HEK293T (cell line): ENCODE measurements around the gene PSTK.

ENCODE experiments used
- BHLHE40 ChIP-seq: fragments of 450-650 bp; IDR thresholded peaks from 2 replicates; pipeline ENCODE4 v1.6.1; 2016; ENCODE audit warnings: mild to moderate bottlenecking, moderate library complexity, borderline replicate concordance
- ELF4 ChIP-seq: fragments of 450-650 bp; IDR thresholded peaks from 2 replicates; pipeline ENCODE4 v1.6.1; 2017; ENCODE audit warnings: antibody characterized with exemption
- FOXK2 ChIP-seq: fragments of 450-650 bp; IDR thresholded peaks from 2 replicates; pipeline ENCODE4 v1.6.1; 2016; ENCODE audit warnings: mild to moderate bottlenecking
- FOXM1 ChIP-seq: fragments of 450-650 bp; IDR thresholded peaks from 2 replicates; pipeline ENCODE4 v1.6.1; 2017; ENCODE audit warnings: mild to moderate bottlenecking, borderline replicate concordance
- HDGF ChIP-seq: fragments of 450-650 bp; IDR thresholded peaks from 2 replicates; pipeline ENCODE4 v1.6.1; 2017; ENCODE audit warnings: antibody characterized with exemption, borderline replicate concordance
- L3MBTL2 ChIP-seq: fragments of 450-650 bp; conservative IDR thresholded peaks from 2 replicates; pipeline ENCODE4 v1.6.1; 2016; ENCODE audit warnings: mild to moderate bottlenecking
- SP1 ChIP-seq: fragments of 450-650 bp; IDR thresholded peaks from 2 replicates; pipeline ENCODE4 v1.6.1; 2017
- ZNF384 ChIP-seq: fragments of 450-650 bp; IDR thresholded peaks from 2 replicates; pipeline ENCODE4 v1.6.1; 2016

DNA sequence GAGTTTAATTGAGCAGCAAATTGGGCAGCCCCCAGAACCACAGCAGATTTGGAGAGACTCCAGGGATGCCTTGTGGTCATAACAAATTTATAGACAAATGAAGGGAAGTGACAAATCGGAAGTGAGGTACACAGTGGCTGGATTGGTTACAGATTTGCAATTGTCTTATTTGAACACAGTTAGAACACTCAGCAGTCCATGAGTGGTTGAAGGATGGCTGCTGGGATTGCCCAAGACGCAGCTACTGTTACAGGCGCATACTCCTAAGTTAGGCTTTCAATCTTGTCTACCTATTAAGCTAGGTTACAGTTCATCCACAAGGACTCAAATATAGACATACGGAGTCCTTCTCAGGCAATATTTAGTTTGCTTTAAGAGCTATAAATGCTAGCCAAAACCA, 36.0 kb downstream of the PSTK start:
- TF ChIP-seq HDGF = no peak
- TF ChIP-seq ELF4 = no peak
- TF ChIP-seq FOXK2 = no peak
- no peak for TF ChIP-seq SP1
- TF ChIP-seq BHLHE40 = no peak
- TF ChIP-seq ZNF384 = no peak
- TF ChIP-seq L3MBTL2 = no peak
- no peak for TF ChIP-seq FOXM1
